HUES6 (cell line): ENCODE measurements around the gene DDX46.
"Not testable (repeated sequence)": the region's sequence is repeated elsewhere in the genome, so short reads cannot be mapped to it uniquely, and the experiment has no call there.

Experiments used
- H3K27ac ChIP-seq: 2 replicates; pipeline ENCODE4 v1.7.0; 2013; ENCODE audit warnings: low read depth, mild to moderate bottlenecking, low read length, inconsistent platforms
- H3K27me3 ChIP-seq: 2 replicates; pipeline ENCODE4 v1.6.1; 2013; ENCODE audit warnings: low read length; ENCODE audit not compliant: control insufficient read depth, insufficient read depth
- H3K36me3 ChIP-seq: 2 replicates; pipeline ENCODE4 v1.6.1; 2013; ENCODE audit warnings: low read length; ENCODE audit not compliant: control insufficient read depth, insufficient read depth
- H3K4me1 ChIP-seq: 2 replicates; pipeline ENCODE4 v1.6.1; 2013; ENCODE audit warnings: low read length; ENCODE audit not compliant: control insufficient read depth, insufficient read depth
- H3K4me3 ChIP-seq: 2 replicates; pipeline ENCODE4 v1.5.1; 2013; ENCODE audit warnings: low read depth, low read length
- H3K9ac ChIP-seq: one replicate; pipeline ENCODE4 v1.6.1; 2013; ENCODE audit warnings: mild to moderate bottlenecking, low read length
- H3K9me3 ChIP-seq: 2 replicates; pipeline ENCODE4 v1.6.1; 2013; ENCODE audit warnings: low read depth, low read length; ENCODE audit not compliant: control insufficient read depth, insufficient read depth

The DDX46 gene, protein sequence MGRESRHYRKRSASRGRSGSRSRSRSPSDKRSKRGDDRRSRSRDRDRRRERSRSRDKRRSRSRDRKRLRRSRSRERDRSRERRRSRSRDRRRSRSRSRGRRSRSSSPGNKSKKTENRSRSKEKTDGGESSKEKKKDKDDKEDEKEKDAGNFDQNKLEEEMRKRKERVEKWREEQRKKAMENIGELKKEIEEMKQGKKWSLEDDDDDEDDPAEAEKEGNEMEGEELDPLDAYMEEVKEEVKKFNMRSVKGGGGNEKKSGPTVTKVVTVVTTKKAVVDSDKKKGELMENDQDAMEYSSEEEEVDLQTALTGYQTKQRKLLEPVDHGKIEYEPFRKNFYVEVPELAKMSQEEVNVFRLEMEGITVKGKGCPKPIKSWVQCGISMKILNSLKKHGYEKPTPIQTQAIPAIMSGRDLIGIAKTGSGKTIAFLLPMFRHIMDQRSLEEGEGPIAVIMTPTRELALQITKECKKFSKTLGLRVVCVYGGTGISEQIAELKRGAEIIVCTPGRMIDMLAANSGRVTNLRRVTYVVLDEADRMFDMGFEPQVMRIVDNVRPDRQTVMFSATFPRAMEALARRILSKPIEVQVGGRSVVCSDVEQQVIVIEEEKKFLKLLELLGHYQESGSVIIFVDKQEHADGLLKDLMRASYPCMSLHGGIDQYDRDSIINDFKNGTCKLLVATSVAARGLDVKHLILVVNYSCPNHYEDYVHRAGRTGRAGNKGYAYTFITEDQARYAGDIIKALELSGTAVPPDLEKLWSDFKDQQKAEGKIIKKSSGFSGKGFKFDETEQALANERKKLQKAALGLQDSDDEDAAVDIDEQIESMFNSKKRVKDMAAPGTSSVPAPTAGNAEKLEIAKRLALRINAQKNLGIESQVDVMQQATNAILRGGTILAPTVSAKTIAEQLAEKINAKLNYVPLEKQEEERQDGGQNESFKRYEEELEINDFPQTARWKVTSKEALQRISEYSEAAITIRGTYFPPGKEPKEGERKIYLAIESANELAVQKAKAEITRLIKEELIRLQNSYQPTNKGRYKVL

DNA sequence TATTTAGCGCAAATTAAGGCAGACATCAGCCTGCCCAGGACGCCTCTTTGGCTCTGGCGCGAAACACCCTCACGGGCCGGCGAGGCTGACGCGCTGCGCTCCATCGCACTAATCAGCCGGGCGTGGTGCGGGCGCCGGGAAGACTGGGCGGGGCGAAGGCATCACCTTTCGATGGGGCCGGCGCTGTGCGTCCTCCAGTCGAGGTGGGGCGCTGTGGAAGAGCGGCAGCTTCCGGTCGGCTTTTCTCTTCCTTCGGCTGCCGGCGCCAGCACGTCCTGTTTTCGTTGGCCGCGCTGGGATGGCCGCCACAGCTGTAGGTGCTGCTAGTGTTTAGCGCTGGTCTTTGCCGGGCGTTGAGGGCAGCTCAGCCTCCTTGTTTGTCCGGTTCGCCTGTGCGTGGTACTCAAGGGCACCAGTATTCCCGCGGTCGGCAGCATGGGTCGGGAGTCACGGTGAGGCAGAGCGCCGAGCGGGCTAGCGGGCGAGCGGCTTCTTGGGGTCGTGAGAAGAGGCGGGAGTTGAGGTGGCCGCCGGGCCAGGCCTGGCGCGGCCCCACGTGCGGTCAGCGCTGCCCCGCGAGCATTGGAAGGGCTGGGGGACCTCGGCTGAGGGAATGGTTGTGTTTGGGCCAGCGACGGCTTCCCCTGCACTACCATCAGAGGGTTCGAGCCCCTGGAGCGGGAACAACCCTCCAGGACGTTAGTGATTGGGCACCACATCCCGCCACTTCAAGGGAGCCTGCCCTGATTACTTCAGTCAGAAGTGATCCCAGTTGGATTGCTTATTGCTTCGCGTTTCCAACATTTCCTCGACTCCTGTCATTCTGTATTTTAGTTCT, at the start of gene DDX46:
DDX46 (plus strand) TSS at position 276 of the 838 bp plus-strand sequence; CDS start at position 436, 160 bp downstream.
- Histone ChIP-seq H3K27me3 (no peaks in the 10 kb centered on the region), H3K9me3 (no peaks in the 10 kb centered on the region), H3K9ac (peak within 1 kb of the TSS; percentile 98), H3K4me3 (peak within 1 kb of the TSS; percentile 97), H3K36me3 (peaks cover 5% of the 10 kb centered on the region), H3K4me1 (peaks cover 9% of the 10 kb centered on the region), H3K27ac (peak within 1 kb of the TSS; percentile 87)

DNA sequence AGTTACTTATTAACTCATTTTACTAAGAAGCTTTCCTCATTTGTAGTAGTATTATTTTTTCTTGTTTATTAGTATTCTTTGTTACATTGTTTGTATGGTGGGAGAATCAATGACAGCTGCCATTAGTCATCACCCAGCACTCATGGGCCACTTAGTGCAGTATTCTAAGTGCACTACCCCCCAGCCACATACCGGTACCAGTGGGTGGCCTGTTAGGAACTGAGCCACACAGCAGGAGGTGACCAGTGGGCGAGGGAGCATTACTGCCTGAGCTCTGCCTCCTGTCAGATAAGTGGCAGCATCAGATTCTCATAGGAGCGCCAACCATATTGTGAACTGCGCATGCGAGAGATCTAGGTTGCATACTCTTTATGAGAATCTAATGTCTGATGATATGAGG, 44.5 kb upstream of the DDX46 start:
- H3K4me1 ChIP-seq: no peaks in the 10 kb centered on the region
- peaks cover 76% of the 10 kb centered on the region for H3K36me3 ChIP-seq
- no peak overlapping the region for H3K9ac ChIP-seq
- no peaks in the 10 kb centered on the region for H3K27me3 ChIP-seq
- no peaks in the 10 kb centered on the region for H3K9me3 ChIP-seq
- no peak overlapping the region for H3K27ac ChIP-seq
- no peak overlapping the region for H3K4me3 ChIP-seq

DNA sequence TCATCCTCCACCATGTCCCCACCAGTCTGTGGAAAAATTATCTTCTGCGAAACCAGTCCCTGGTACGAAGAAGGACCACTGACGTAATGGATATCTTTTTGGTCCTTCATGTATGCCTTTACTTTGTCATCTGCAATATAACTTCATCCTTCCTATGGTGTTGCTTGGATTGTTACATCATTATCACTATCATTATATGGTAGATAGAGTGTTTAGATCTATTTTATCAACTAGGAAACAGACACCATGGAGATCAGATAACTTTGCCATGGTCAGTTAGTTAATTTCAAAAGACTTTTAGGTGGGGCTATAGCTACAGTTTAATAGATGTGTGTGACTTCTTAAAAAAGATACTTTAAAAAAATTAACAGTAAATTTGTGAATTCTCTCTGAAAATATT, 44.0 kb upstream of the DDX46 start:
- H3K4me3 ChIP-seq: no peak overlapping the region
- no peak overlapping the region for H3K9ac ChIP-seq
- H3K9me3 ChIP-seq: no peaks in the 10 kb centered on the region
- no peaks in the 10 kb centered on the region for H3K4me1 ChIP-seq
- H3K27me3 ChIP-seq: no peaks in the 10 kb centered on the region
- H3K36me3 ChIP-seq: peaks cover 76% of the 10 kb centered on the region
- no peak overlapping the region for H3K27ac ChIP-seq

DNA sequence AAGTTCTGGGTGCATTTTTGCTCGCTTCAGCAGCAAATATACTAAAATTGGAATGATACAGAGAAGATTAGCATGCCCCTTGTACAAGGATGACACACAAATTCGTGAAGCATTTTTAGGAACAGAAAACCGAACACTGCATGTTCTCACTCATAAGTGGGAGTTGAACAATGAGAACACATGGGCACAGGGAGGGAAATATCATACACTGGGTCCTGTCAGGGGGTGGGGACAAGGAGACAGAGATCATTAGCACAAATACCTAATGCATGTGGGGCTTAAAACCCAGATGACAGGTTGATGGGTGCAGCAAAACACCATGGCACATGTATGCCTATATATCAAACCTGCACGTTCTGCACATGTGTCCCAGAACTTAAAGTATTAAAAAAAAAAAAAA, 43.1 kb upstream of the DDX46 start:
- H3K27ac ChIP-seq, H3K9me3 ChIP-seq, H3K4me1 ChIP-seq, H3K27me3 ChIP-seq, H3K9ac ChIP-seq, H3K4me3 ChIP-seq: not testable (repeated sequence)
- H3K36me3 ChIP-seq: peaks cover 77% of the 10 kb centered on the region

DNA sequence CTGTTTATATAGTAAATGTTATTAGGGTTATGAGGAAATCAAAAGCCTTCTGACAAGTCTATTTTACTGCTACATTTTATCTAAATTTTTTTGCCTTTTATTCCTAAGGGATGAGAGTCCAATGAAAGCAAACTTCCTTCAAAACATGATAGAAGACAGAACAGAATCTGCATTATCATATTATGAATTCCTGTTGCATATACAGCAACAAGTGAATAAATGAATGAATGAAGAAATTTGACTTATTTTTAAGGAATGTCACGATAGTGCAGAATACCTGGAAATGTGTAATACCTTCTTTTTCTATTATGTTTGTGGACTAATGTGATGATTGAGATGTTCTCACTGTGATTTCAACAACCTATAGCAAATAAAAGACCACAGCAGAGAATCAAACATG, 33.7 kb upstream of the DDX46 start:
- no peak overlapping the region for H3K9ac ChIP-seq
- no peaks in the 10 kb centered on the region for H3K9me3 ChIP-seq
- H3K36me3 ChIP-seq: peaks cover 55% of the 10 kb centered on the region

DNA sequence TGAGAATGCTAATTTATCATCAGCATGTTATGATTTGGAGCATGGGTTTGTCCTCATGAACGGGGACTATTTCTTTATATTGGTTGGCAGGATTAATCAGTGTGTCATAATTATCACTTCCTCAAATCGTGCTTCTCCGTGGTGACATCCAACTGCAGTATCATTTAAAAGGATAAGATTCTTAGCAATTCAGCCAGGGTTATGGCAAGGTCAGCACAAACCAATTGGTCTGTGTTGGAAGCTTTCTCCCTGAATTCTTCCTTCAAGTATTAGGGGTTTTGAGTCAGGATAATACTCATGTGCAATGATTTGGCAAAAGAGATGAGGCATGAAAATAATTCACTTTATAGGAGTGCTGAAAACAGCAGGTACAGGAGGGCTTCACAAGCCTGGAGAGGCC, 25.8 kb upstream of the DDX46 start:
- H3K27ac ChIP-seq: no peak overlapping the region
- H3K9me3 ChIP-seq: no peaks in the 10 kb centered on the region
- no peak overlapping the region for H3K4me3 ChIP-seq
- no peak overlapping the region for H3K9ac ChIP-seq
- H3K4me1 ChIP-seq: no peaks in the 10 kb centered on the region
- H3K36me3 ChIP-seq: no peaks in the 10 kb centered on the region
- H3K27me3 ChIP-seq: no peaks in the 10 kb centered on the region

More for the DNA sequence above, 33.7 kb upstream of the DDX46 start:
- H3K4me1 ChIP-seq: no peaks in the 10 kb centered on the region
- H3K4me3 ChIP-seq: no peak overlapping the region
- no peaks in the 10 kb centered on the region for H3K27me3 ChIP-seq
- no peak overlapping the region for H3K27ac ChIP-seq

DNA sequence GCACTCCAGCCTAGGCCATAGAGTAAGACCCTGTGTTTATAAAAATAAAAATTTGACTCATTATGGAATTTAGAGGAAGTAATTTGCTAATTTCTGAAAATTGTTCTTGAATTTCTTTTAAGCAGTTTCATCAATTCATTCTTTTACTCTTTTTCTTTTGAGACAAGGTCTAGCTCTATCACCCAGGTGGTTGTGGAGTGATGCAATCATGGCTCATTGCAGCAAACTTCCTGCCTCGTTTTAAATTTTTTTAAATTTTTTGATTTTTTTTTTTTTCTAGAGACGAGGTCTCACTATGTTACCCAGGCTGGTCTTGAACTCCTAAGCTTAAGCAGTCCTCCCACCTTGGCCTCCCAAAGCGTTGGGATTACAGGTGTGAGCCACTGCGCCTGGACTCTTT, 23.3 kb upstream of the DDX46 start:
- Histone ChIP-seq H3K27ac (no peak overlapping the region), H3K36me3 (no peaks in the 10 kb centered on the region), H3K9ac (no peak overlapping the region), H3K4me3 (no peak overlapping the region), H3K27me3 (no peaks in the 10 kb centered on the region), H3K9me3 (no peaks in the 10 kb centered on the region), H3K4me1 (peaks cover 3% of the 10 kb centered on the region; the same call in 1 of the 2 replicates)

DNA sequence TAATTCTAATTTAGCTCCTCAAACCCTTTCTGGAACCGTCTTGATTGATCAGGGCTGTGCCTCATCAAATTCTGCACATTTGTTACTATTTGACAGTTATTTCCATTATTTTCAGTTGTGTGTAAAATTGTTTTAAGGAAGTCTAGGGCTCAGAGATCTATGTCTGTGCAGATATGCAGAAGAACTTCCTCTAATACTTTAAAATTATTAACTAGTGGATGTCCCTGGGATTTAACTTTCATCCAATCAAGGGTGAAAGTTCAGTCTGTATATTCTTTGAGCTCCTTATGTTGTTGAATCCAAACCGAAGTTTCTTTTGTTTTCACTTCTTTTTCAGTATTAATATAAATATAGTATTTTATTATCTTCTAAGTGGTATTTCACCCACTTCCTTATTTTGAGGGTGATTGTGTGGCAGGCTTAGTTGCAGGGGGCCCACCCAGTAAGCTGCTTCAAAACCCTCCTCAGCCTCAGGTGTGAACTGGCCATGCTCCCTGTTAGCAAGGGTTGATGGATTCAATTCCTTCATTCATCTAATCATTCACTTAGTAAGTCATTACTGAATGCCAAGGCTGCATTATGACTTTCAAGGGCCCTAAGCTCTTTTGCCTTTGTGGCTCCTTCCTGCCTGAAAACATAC, 22.3 kb upstream of the DDX46 start:
- H3K27me3 ChIP-seq: no peaks in the 10 kb centered on the region
- H3K4me1 ChIP-seq: peaks cover 3% of the 10 kb centered on the region; the same call in 1 of the 2 replicates
- peaks cover 6% of the 10 kb centered on the region for H3K36me3 ChIP-seq
- no peaks in the 10 kb centered on the region for H3K9me3 ChIP-seq
- H3K4me3 ChIP-seq: no peak overlapping the region
- H3K9ac ChIP-seq: no peak overlapping the region
- H3K27ac ChIP-seq: no peak overlapping the region

DNA sequence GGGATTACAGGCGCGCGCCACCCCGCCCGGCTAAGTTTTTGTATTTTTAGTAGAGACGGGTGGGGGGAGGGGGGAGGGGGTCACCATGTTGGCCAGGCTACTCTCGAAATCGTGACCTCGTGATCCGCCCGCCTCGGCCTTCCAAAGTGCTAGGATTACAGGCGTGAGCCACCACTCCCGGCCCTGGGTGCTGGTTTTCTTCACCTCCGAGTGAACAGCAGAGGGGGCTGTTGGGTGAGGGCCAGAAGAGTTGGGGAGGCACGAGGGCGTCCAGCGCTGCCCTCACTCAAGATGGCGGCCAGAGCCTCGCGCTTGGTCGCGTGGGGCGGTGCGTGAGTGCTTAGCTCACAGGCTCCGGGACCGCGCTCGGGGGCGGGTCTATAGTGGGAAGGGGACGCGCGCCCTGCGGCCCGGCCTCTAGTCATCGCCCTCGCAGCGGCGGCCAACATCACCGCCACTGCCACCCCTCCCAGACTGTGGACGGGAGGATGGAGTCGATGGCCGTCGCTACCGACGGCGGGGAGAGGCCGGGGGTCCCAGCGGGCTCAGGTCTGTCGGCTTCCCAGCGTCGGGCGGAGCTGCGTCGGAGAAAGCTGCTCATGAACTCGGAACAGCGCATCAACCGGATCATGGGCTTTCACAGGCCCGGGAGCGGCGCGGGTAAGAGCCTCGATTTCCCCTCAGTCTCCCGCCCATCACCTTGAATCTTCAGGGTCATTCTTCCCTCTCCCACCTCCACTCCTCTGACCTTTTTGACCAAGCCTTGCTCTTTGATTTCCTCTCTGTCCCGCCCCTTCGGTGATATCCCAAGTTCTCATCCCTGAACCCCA, 20.2 kb upstream of the DDX46 start, which contains the start of gene CAMLG:
CAMLG (plus strand) TSS at position 416 of the 830 bp plus-strand sequence; CDS start at position 489, 73 bp downstream.
- Histone ChIP-seq H3K36me3 (peaks cover 18% of the 10 kb centered on the region), H3K27me3 (no peaks in the 10 kb centered on the region), H3K4me3 (peak within 1 kb of the TSS; percentile 91), H3K27ac (peak within 1 kb of the TSS; percentile 92), H3K9ac (peak within 1 kb of the TSS; percentile 81), H3K4me1 (peaks cover 3% of the 10 kb centered on the region; the same call in 1 of the 2 replicates), H3K9me3 (no peaks in the 10 kb centered on the region)
